Heart left ventricle (tissue), 13 donors: ENCODE data around the gene CD48.
"Not testable (repeated sequence)": the region's sequence is repeated elsewhere in the genome, so short reads cannot be mapped to it uniquely, and the experiment has no call there.

ENCODE experiments used
- CTCF ChIP-seq, 12 donors: fragments of 200-600 bp; sonication (generic) in 4 of 12; IDR thresholded peaks; one replicate each; pipeline versions ENCODE4 v1.5.0 to v1.8.0; 2018 to 2022; ENCODE audit warnings: antibody characterized with exemption in 12 of 12, mild to moderate bottlenecking in 5 of 12
- POLR2A ChIP-seq, 2 donors: fragments of 450-650 bp; IDR thresholded peaks; one replicate each; pipeline ENCODE4 v1.6.1; 2017; ENCODE audit warnings: antibody characterized with exemption in 2 of 2, mild to moderate bottlenecking in 2 of 2, moderate library complexity in 2 of 2
- donor health status: ischemic (EF 13 %, LVEDD 7.1; RV severe dilation, severe dysfunction).
- donor health status: DM: no; HTN: yes; CAD: no.
- donor health status: DM: no; HTN: no; CAD: no.
- donor health status: ischemic (EF 25% LVEDD 6.9; RV normal size, moderate dysfunction).
- donor health status: ischemic (EF 25% LVEDD 5.7; RV mildly dilated, moderate dysfunction).
- donor health status: ischemic (EF 35%, LVEDD 5.7; RV mildly dilated, moderate dysfunction).
- donor health status: nonischemic (EF 11% LVEDD 7.7; RV severe dilation, severe dysfunction).
- donor health status: DM: yes; HTN: yes; CAD: no.
- donor health status: PGD.
- donor health status: ischemic (EF 29% LVEDD 5.4; RV normal size, mild dysfunction).
- donor health status: nonischemic (EF 23%, LVEDD 6.1; RV moderate dilation, normal function).

GRCh38 chr1:160692390-160692789, 19.2 kb downstream of the CD48 start:
- peak in 1 of 12 donors; percentile 13 for TF ChIP-seq CTCF (IDR thresholded peaks at IDR 0.05)
- TF ChIP-seq POLR2A (IDR thresholded peaks at IDR 0.05): not testable (repeated sequence)
